Measurements from ENCODE around the gene GALNT18.

Gene GALNT18

GRCh38 chr11:11366793-11367192 is 255.0 kb downstream of the GALNT18 start:
- Histone ChIP-seq H3K36me3 (replicated peaks; ENCODE audit: insufficient read depth, low read length) (no peaks in the 10 kb centered on the region), H3K9me3 (replicated peaks; ENCODE audit: insufficient read depth, low read length) (no peaks in the 10 kb centered on the region), H3K4me1 (ENCODE audit: low read length) (no peaks in the 10 kb centered on the region), H3K4me3 (ENCODE audit: low read length) (no peak overlapping the region), H3K4me2 (ENCODE audit: low read depth, low read length) (no peak overlapping the region), H3K9ac (ENCODE audit: low read length) (no peak overlapping the region), H2AFZ (ENCODE audit: low read length) (no peak overlapping the region), H3K79me2 (ENCODE audit: low read length) (no peaks in the 10 kb centered on the region), H3K9me2 (replicated peaks; ENCODE audit: insufficient read depth, low read length) (no peaks in the 10 kb centered on the region), H3F3A (ENCODE audit: insufficient read depth, low read length) (no peaks in the 10 kb centered on the region), H4K20me1 (ENCODE audit: insufficient read depth, low read length) (no peaks in the 10 kb centered on the region), H3K27ac (ENCODE audit: low read length) (no peak overlapping the region), H3K27me3 (replicated peaks; ENCODE audit: insufficient read depth, low read length) (no peaks in the 10 kb centered on the region)
- DNase-seq: no peak
- TF ChIP-seq EZH2phosphoT487 (IDR thresholded peaks at IDR 0.05; ENCODE audit: low read length): no peak
- no peak for TF ChIP-seq CTCF (IDR thresholded peaks at IDR 0.05; ENCODE audit: low read length)
- TF ChIP-seq EZH2 (optimal IDR thresholded peaks at IDR 0.05; ENCODE audit: low read depth, low read length): no peak

- H3K27me3 ChIP-seq (replicated peaks; ENCODE audit: insufficient read depth, low read length): no peaks in the 10 kb centered on the region
- H3F3A ChIP-seq (ENCODE audit: insufficient read depth, low read length): no peaks in the 10 kb centered on the region
- H3K9ac ChIP-seq (ENCODE audit: low read length): no peak overlapping the region
- H3K27ac ChIP-seq (ENCODE audit: low read length): no peak overlapping the region
- TF ChIP-seq EZH2 (optimal IDR thresholded peaks at IDR 0.05; ENCODE audit: low read depth, low read length) (no peak), EZH2phosphoT487 (IDR thresholded peaks at IDR 0.05; ENCODE audit: low read length) (no peak), CTCF (IDR thresholded peaks at IDR 0.05; ENCODE audit: low read length) (no peak)
- no peaks in the 10 kb centered on the region for H4K20me1 ChIP-seq (ENCODE audit: insufficient read depth, low read length)
- H3K4me2 ChIP-seq (ENCODE audit: low read depth, low read length): no peak overlapping the region
- H3K36me3 ChIP-seq (replicated peaks; ENCODE audit: insufficient read depth, low read length): no peaks in the 10 kb centered on the region
- H2AFZ ChIP-seq (ENCODE audit: low read length): no peak overlapping the region
- DNase-seq: no peak
- H3K79me2 ChIP-seq (ENCODE audit: low read length): no peaks in the 10 kb centered on the region
- no peaks in the 10 kb centered on the region for H3K4me1 ChIP-seq (ENCODE audit: low read length)
- H3K9me2 ChIP-seq (replicated peaks; ENCODE audit: insufficient read depth, low read length): no peaks in the 10 kb centered on the region
- no peaks in the 10 kb centered on the region for H3K9me3 ChIP-seq (replicated peaks; ENCODE audit: insufficient read depth, low read length)
- H3K4me3 ChIP-seq (ENCODE audit: low read length): no peak overlapping the region
Observed at GRCh38 chr11:11363674-11364073, 258.1 kb downstream of the GALNT18 start.

GRCh38 chr11:11359611-11360010 is 262.2 kb downstream of the GALNT18 start:
- H3F3A ChIP-seq (ENCODE audit: insufficient read depth, low read length): no peaks in the 10 kb centered on the region
- H3K9ac ChIP-seq (ENCODE audit: low read length): no peak overlapping the region
- no peaks in the 10 kb centered on the region for H3K79me2 ChIP-seq (ENCODE audit: low read length)
- no peak for DNase-seq
- no peak overlapping the region for H3K27ac ChIP-seq (ENCODE audit: low read length)
- no peak for TF ChIP-seq CTCF (IDR thresholded peaks at IDR 0.05; ENCODE audit: low read length)
- no peak for TF ChIP-seq EZH2 (optimal IDR thresholded peaks at IDR 0.05; ENCODE audit: low read depth, low read length)
- TF ChIP-seq EZH2phosphoT487 (IDR thresholded peaks at IDR 0.05; ENCODE audit: low read length): no peak
- no peaks in the 10 kb centered on the region for H3K9me2 ChIP-seq (replicated peaks; ENCODE audit: insufficient read depth, low read length)
- H3K4me2 ChIP-seq (ENCODE audit: low read depth, low read length): no peak overlapping the region
- H3K9me3 ChIP-seq (replicated peaks; ENCODE audit: insufficient read depth, low read length): no peaks in the 10 kb centered on the region
- no peaks in the 10 kb centered on the region for H3K36me3 ChIP-seq (replicated peaks; ENCODE audit: insufficient read depth, low read length)
- no peaks in the 10 kb centered on the region for H4K20me1 ChIP-seq (ENCODE audit: insufficient read depth, low read length)
- no peaks in the 10 kb centered on the region for H3K4me1 ChIP-seq (ENCODE audit: low read length)
- no peak overlapping the region for H2AFZ ChIP-seq (ENCODE audit: low read length)
- H3K27me3 ChIP-seq (replicated peaks; ENCODE audit: insufficient read depth, low read length): no peaks in the 10 kb centered on the region
- no peak overlapping the region for H3K4me3 ChIP-seq (ENCODE audit: low read length)
